GM12878 (cell line): Measurements from ENCODE around the gene CCDC106. TPM values are rescaled to one million over a fixed set of nuclear protein-coding genes. Genes with fewer than 3 reads are reported as not detected.

Experiments used
- CBX5 ChIP-seq: sonication (generic); IDR thresholded peaks from 2 replicates; pipeline ENCODE4 v1.6.1; 2016; ENCODE audit warnings: low read depth, moderate library complexity, mild to moderate bottlenecking, inconsistent platforms
- ETV6 ChIP-seq, 2 experiments: fragments of 450-650 bp in 1 of 2; IDR thresholded peaks in 1 of 2; conservative IDR thresholded peaks in 1 of 2; 2 replicates each; pipeline ENCODE4 v1.6.1; 2014; ENCODE audit warnings: antibody characterized with exemption in 1 of 2, borderline replicate concordance in 1 of 2, low read depth in 1 of 2, mild to moderate bottlenecking in 1 of 2, moderate library complexity in 1 of 2
- EZH2 ChIP-seq: IDR thresholded peaks from 2 replicates; pipeline ENCODE4 v1.6.1; 2012; ENCODE audit warnings: low read depth, mild to moderate bottlenecking, control low read depth, inconsistent platforms, low read length, borderline replicate concordance; ENCODE audit not compliant: control insufficient read depth
- FOXM1 ChIP-seq: IDR thresholded peaks from 2 replicates; pipeline ENCODE4 v1.6.1; 2012; ENCODE audit warnings: low read depth, mild to moderate bottlenecking, inconsistent platforms, low read length, moderate library complexity
- MXI1 ChIP-seq: fragments of 150-350 bp; IDR thresholded peaks from 2 replicates; pipeline ENCODE4 v1.6.1; 2011; ENCODE audit warnings: low read depth, mild to moderate bottlenecking, inconsistent platforms, low read length, improper control_type of control experiment
- MYC ChIP-seq: IDR thresholded peaks from 2 replicates; pipeline ENCODE4 v1.6.1; 2011; ENCODE audit warnings: mild to moderate bottlenecking, low read length, moderate library complexity, inconsistent platforms; ENCODE audit not compliant: insufficient read depth, insufficient replicate concordance, insufficient read length, severe bottlenecking
- NFXL1 ChIP-seq: fragments of 450-650 bp; IDR thresholded peaks from 2 replicates; pipeline ENCODE4 v1.6.1; 2017; ENCODE audit warnings: antibody characterized with exemption, mild to moderate bottlenecking, borderline replicate concordance
- NFYA ChIP-seq: IDR thresholded peaks from 2 replicates; pipeline ENCODE4 v1.6.1; 2011; ENCODE audit warnings: low read depth, mild to moderate bottlenecking, low read length, improper control_type of control experiment, borderline replicate concordance
- POLR2AphosphoS2 ChIP-seq: IDR thresholded peaks from 2 replicates; pipeline ENCODE4 v1.6.1; 2011; ENCODE audit warnings: low read depth, mild to moderate bottlenecking, low read length, improper control_type of control experiment, moderate library complexity
- SMAD5 ChIP-seq: IDR thresholded peaks from 2 replicates; pipeline ENCODE4 v1.6.1; 2016; ENCODE audit warnings: antibody characterized with exemption, low read depth
- SMC3 ChIP-seq: IDR thresholded peaks from 2 replicates; pipeline ENCODE4 v1.6.1; 2011; ENCODE audit warnings: low read length, improper control_type of control experiment, borderline replicate concordance
- STAT3 ChIP-seq: IDR thresholded peaks from 2 replicates; pipeline ENCODE4 v1.6.1; 2011; ENCODE audit warnings: low read depth, low read length, improper control_type of control experiment
- TAF1 ChIP-seq: IDR thresholded peaks from 2 replicates; pipeline ENCODE4 v1.6.1; 2011; ENCODE audit warnings: mild to moderate bottlenecking, low read depth, low read length, borderline replicate concordance
- YY1 ChIP-seq: IDR thresholded peaks from 2 replicates; pipeline ENCODE4 v1.6.1; 2011; ENCODE audit warnings: low read depth, mild to moderate bottlenecking, low read length
- ZNF24 ChIP-seq: fragments of 450-650 bp; IDR thresholded peaks from 2 replicates; pipeline ENCODE4 v1.6.1; 2017; ENCODE audit warnings: antibody characterized with exemption, mild to moderate bottlenecking
- polyA plus RNA-seq, 11 experiments: library from polyadenylated mRNA; depleted of rRNA in 4 of 11; unstranded in 6 of 11; stranded (reverse) in 5 of 11; fragments of >200 nt; fragmentation: Nextera tagmentation in 4 of 11; fragmentation: Illumina TruSeq in 1 of 11; extraction: Ambion mirVana in 4 of 11; extraction: Trizol in 1 of 11; gene quantifications; 1 replicate in 1 of 11; 2 replicates in 10 of 11; pipeline versions ENCODE4 v1.2.1 to v1.2.3, GENCODE V29; 2011 to 2016; ENCODE audit warnings: inconsistent platforms in 2 of 11, missing spikeins in 2 of 11, low read depth in 1 of 11
- total RNA-seq, 4 experiments: library from RNA; depleted of rRNA in 3 of 4; stranded (reverse); fragments of >200 nt in 3 of 4; fragmentation: Illumina TruSeq in 1 of 4; extraction: Trizol in 1 of 4; gene quantifications; 2 replicates each; pipeline versions ENCODE4 v1.2.1 to v1.2.3, GENCODE V29; 2013 to 2021
- TF ChIP-seq, protein P1 (sequence below): fragments of 450-650 bp; IDR thresholded peaks from 2 replicates; pipeline ENCODE4 v1.6.1; 2018; ENCODE audit warnings: borderline replicate concordance, mild to moderate bottlenecking; ENCODE audit not compliant: partially characterized antibody
- TF ChIP-seq, protein P2 (sequence below): fragments of 450-650 bp; IDR thresholded peaks from 2 replicates; pipeline ENCODE4 v1.6.1; 2016; ENCODE audit warnings: mild to moderate bottlenecking
- TF ChIP-seq, protein P3 (sequence below): IDR thresholded peaks from 2 replicates; pipeline ENCODE4 v1.6.1; 2011; ENCODE audit warnings: low read depth, low read length, improper control_type of control experiment, borderline replicate concordance
- TF ChIP-seq, protein P4 (sequence below): IDR thresholded peaks from 2 replicates; pipeline ENCODE4 v1.6.1; 2012; ENCODE audit warnings: low read length, inconsistent platforms

Gene CCDC106
- total and polyA plus RNA-seq, 10 of the 15 experiments (the other 5 are each of a cell fraction or from before 2014, with no cell fraction given): 0.04 to 35.9 (median 19.8) TPM

DNA sequence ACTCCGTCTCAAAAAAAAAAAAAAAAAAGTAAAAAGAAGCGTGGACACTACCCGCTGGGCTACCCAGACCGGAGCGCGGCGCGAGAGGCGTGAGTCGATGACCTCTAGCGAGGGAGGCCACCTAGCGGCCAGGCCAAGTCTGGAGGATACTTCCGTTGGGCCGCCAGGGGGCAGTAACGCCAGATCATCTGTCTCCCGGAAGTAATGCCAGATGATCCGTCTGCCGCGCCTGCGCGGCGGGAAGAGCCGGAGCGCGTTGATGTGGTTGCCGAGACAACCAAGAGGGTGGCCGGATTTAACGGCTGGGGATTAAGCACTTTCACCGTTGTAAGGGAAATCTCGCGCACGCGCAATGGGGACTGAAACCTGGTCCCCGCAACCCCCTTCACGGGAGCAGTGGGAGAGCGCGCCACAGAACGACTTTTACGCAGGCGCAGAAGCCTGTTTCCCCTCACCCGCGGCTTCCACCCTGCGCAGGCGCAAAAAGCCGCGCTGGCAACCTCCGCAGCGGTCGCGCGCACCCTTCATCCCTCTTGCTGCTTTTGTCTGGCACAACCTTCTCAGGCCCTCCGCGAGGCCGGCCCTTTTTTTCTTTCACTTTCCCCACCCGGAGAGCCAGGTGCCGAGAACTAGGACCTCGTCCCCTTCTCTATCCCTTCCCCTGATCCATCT is 5.8 kb downstream of the CCDC106 start (continued):
- TF ChIP-seq, protein P1, sequence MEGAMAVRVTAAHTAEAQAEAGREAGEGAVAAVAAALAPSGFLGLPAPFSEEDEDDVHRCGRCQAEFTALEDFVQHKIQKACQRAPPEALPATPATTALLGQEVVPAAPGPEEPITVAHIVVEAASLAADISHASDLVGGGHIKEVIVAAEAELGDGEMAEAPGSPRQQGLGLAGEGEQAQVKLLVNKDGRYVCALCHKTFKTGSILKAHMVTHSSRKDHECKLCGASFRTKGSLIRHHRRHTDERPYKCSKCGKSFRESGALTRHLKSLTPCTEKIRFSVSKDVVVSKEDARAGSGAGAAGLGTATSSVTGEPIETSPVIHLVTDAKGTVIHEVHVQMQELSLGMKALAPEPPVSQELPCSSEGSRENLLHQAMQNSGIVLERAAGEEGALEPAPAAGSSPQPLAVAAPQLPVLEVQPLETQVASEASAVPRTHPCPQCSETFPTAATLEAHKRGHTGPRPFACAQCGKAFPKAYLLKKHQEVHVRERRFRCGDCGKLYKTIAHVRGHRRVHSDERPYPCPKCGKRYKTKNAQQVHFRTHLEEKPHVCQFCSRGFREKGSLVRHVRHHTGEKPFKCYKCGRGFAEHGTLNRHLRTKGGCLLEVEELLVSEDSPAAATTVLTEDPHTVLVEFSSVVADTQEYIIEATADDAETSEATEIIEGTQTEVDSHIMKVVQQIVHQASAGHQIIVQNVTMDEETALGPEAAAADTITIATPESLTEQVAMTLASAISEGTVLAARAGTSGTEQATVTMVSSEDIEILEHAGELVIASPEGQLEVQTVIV: peak; percentile 83
- TF ChIP-seq, protein P2, sequence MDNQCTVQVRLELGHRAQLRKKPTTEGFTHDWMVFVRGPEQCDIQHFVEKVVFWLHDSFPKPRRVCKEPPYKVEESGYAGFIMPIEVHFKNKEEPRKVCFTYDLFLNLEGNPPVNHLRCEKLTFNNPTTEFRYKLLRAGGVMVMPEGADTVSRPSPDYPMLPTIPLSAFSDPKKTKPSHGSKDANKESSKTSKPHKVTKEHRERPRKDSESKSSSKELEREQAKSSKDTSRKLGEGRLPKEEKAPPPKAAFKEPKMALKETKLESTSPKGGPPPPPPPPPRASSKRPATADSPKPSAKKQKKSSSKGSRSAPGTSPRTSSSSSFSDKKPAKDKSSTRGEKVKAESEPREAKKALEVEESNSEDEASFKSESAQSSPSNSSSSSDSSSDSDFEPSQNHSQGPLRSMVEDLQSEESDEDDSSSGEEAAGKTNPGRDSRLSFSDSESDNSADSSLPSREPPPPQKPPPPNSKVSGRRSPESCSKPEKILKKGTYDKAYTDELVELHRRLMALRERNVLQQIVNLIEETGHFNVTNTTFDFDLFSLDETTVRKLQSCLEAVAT: peak; percentile 89
- TF ChIP-seq YY1: peak; percentile 84
- TF ChIP-seq FOXM1: peak; percentile 66; the same call in 1 of the 2 replicates
- 0 out of 2 replicates have a peak, but pooled peaks have one; percentile 46 for TF ChIP-seq CBX5
- TF ChIP-seq ZNF24: no peak
- TF ChIP-seq SMAD5: peak; percentile 78; the same call in 1 of the 2 replicates
- peak; percentile 13; the same call in 1 of the 2 replicates for TF ChIP-seq NFYA
- no peak for TF ChIP-seq POLR2AphosphoS2
- TF ChIP-seq NFXL1: no peak
- TF ChIP-seq EZH2: no peak
- TF ChIP-seq, protein P3, sequence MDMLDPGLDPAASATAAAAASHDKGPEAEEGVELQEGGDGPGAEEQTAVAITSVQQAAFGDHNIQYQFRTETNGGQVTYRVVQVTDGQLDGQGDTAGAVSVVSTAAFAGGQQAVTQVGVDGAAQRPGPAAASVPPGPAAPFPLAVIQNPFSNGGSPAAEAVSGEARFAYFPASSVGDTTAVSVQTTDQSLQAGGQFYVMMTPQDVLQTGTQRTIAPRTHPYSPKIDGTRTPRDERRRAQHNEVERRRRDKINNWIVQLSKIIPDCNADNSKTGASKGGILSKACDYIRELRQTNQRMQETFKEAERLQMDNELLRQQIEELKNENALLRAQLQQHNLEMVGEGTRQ: no peak
- TF ChIP-seq SMC3: peak; percentile 81
- TF ChIP-seq, protein P4, sequence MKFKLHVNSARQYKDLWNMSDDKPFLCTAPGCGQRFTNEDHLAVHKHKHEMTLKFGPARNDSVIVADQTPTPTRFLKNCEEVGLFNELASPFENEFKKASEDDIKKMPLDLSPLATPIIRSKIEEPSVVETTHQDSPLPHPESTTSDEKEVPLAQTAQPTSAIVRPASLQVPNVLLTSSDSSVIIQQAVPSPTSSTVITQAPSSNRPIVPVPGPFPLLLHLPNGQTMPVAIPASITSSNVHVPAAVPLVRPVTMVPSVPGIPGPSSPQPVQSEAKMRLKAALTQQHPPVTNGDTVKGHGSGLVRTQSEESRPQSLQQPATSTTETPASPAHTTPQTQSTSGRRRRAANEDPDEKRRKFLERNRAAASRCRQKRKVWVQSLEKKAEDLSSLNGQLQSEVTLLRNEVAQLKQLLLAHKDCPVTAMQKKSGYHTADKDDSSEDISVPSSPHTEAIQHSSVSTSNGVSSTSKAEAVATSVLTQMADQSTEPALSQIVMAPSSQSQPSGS: no peak
- 0 out of 4 replicates have a peak, but pooled peaks of 1 of the 2 experiments have one; percentile 31 for TF ChIP-seq ETV6 (conservative IDR thresholded peaks at IDR 0.05 in 1 of 2, IDR thresholded peaks at IDR 0.05 in 1 of 2; ENCODE audit: borderline replicate concordance in 1 of 2, low read depth in 1 of 2)
- TF ChIP-seq MXI1: peak; percentile 94; the same call in 1 of the 2 replicates
- peak; percentile 65; the same call in 1 of the 2 replicates for TF ChIP-seq TAF1
- peak; percentile 34; the same call in 1 of the 2 replicates for TF ChIP-seq STAT3
- no peak for TF ChIP-seq MYC
